ENCODE measurements around the gene APOA4.

APOA4 gene

GRCh38 chr11:116797816-116798215, 25.3 kb downstream of the APOA4 start:
- no peak for DNase-seq
- H3K27me3 ChIP-seq (ENCODE audit: insufficient read depth, low read depth, severe bottlenecking), result no peaks in the 10 kb centered on the region
- no peaks in the 10 kb centered on the region for H3K36me3 ChIP-seq
- TF ChIP-seq CTCF (IDR thresholded peaks at IDR 0.05; ENCODE audit: low read depth, low read length), result no peak
- no peak overlapping the region for H3K4me3 ChIP-seq (ENCODE audit: low read depth, low read length)
- H3K9me3 ChIP-seq (ENCODE audit: severe bottlenecking), result no peaks in the 10 kb centered on the region
- no peak overlapping the region for H3K27ac ChIP-seq

GRCh38 chr11:116796548-116796947, 26.6 kb downstream of the APOA4 start:
- no peak overlapping the region for H3K27ac ChIP-seq
- no peaks in the 10 kb centered on the region for H3K27me3 ChIP-seq (ENCODE audit: insufficient read depth, low read depth, severe bottlenecking)
- no peaks in the 10 kb centered on the region for H3K36me3 ChIP-seq
- H3K9me3 ChIP-seq (ENCODE audit: severe bottlenecking), result no peaks in the 10 kb centered on the region
- DNase-seq, result no peak
- no peak overlapping the region for H3K4me3 ChIP-seq (ENCODE audit: low read depth, low read length)
- no peak for TF ChIP-seq CTCF (IDR thresholded peaks at IDR 0.05; ENCODE audit: low read depth, low read length)

GRCh38 chr11:116794851-116795250, 28.3 kb downstream of the APOA4 start:
- no peak for TF ChIP-seq CTCF (IDR thresholded peaks at IDR 0.05; ENCODE audit: low read depth, low read length)
- Histone ChIP-seq H3K36me3 (no peaks in the 10 kb centered on the region), H3K4me3 (ENCODE audit: low read depth, low read length) (no peak overlapping the region), H3K27me3 (ENCODE audit: insufficient read depth, low read depth, severe bottlenecking) (no peaks in the 10 kb centered on the region), H3K9me3 (ENCODE audit: severe bottlenecking) (no peaks in the 10 kb centered on the region), H3K27ac (no peak overlapping the region)
- DNase-seq, result no peak

- DNase-seq, result no peak
- H3K36me3 ChIP-seq, result no peaks in the 10 kb centered on the region
- H3K9me3 ChIP-seq (ENCODE audit: severe bottlenecking), result no peaks in the 10 kb centered on the region
- TF ChIP-seq CTCF (IDR thresholded peaks at IDR 0.05; ENCODE audit: low read depth, low read length), result no peak
- H3K4me3 ChIP-seq (ENCODE audit: low read depth, low read length), result no peak overlapping the region
- no peak overlapping the region for H3K27ac ChIP-seq
- H3K27me3 ChIP-seq (ENCODE audit: insufficient read depth, low read depth, severe bottlenecking), result no peaks in the 10 kb centered on the region
Measured at GRCh38 chr11:116793772-116794097, 29.4 kb downstream of the APOA4 start.

- no peak overlapping the region for H3K4me3 ChIP-seq (ENCODE audit: low read depth, low read length)
- TF ChIP-seq CTCF (IDR thresholded peaks at IDR 0.05; ENCODE audit: low read depth, low read length), result no peak
- no peak for DNase-seq
- H3K36me3 ChIP-seq, result no peaks in the 10 kb centered on the region
- H3K27ac ChIP-seq, result no peak overlapping the region
- H3K9me3 ChIP-seq (ENCODE audit: severe bottlenecking), result no peaks in the 10 kb centered on the region
- H3K27me3 ChIP-seq (ENCODE audit: insufficient read depth, low read depth, severe bottlenecking), result no peaks in the 10 kb centered on the region
Measured at GRCh38 chr11:116792869-116793771, 30.0 kb downstream of the APOA4 start.
